Measurements from ENCODE around the gene UTS2B. TPM values are rescaled to one million over a fixed set of nuclear protein-coding genes. Genes with fewer than 3 reads are reported as not detected.

The UTS2B gene
- total and polyA plus RNA-seq, 10 of the 15 experiments (the other 5 are each of a cell fraction or from before 2014, with no cell fraction given), result 0.15 to 0.72 (median 0.44) TPM

DNA sequence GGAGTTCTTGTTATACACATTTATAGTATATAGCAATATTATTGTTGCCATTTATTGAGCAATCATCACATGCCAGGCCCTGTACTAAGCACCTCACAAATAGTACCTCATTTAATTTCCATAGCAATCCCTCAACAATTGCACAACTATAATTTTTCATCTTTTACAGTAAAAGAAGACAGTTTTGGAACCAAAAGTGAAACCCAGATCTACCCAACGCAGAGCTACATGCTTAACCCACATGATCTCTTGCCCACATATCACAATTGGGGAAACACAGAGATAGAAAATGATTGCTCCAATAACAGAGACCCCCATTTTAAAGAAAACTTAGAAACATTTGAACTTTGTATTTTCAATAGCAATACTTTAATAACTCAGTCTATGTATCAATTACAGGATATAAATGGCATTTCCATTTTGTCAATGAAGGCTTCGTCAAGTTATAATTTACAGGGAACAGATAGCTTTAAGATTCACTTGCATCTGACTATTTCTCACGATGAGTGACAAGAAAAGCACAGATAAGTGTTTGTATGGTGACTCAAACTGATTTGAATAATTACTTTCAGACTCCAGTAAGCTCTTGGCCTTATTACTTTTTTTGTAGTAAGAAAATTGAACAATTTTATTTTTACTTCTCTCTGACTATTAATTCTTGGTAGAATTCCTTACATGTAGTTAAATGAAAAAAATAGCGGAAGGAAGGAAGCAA is 39.9 kb downstream of the UTS2B start (continued):
- TF ChIP-seq, protein P1, sequence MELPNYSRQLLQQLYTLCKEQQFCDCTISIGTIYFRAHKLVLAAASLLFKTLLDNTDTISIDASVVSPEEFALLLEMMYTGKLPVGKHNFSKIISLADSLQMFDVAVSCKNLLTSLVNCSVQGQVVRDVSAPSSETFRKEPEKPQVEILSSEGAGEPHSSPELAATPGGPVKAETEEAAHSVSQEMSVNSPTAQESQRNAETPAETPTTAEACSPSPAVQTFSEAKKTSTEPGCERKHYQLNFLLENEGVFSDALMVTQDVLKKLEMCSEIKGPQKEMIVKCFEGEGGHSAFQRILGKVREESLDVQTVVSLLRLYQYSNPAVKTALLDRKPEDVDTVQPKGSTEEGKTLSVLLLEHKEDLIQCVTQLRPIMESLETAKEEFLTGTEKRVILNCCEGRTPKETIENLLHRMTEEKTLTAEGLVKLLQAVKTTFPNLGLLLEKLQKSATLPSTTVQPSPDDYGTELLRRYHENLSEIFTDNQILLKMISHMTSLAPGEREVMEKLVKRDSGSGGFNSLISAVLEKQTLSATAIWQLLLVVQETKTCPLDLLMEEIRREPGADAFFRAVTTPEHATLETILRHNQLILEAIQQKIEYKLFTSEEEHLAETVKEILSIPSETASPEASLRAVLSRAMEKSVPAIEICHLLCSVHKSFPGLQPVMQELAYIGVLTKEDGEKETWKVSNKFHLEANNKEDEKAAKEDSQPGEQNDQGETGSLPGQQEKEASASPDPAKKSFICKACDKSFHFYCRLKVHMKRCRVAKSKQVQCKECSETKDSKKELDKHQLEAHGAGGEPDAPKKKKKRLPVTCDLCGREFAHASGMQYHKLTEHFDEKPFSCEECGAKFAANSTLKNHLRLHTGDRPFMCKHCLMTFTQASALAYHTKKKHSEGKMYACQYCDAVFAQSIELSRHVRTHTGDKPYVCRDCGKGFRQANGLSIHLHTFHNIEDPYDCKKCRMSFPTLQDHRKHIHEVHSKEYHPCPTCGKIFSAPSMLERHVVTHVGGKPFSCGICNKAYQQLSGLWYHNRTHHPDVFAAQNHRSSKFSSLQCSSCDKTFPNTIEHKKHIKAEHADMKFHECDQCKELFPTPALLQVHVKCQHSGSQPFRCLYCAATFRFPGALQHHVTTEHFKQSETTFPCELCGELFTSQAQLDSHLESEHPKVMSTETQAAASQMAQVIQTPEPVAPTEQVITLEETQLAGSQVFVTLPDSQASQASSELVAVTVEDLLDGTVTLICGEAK (IDR thresholded peaks at IDR 0.05; ENCODE audit: borderline replicate concordance), result no peak
- TF ChIP-seq FOXM1 (IDR thresholded peaks at IDR 0.05; ENCODE audit: low read depth, low read length) (no peak), BACH1 (IDR thresholded peaks at IDR 0.05; ENCODE audit: borderline replicate concordance) (no peak), KLF5 (IDR thresholded peaks at IDR 0.05; ENCODE audit: partially characterized antibody) (no peak), POLR2AphosphoS5 (IDR thresholded peaks at IDR 0.05; ENCODE audit: low read length) (no peak), GATAD2B (conservative IDR thresholded peaks at IDR 0.05; ENCODE audit: low read depth) (no peak), POU2F2 (IDR thresholded peaks at IDR 0.05; ENCODE audit: borderline replicate concordance, low read depth, low read length) (no peak), GABPA (IDR thresholded peaks at IDR 0.05; ENCODE audit: low read depth) (no peak), CREB1 (IDR thresholded peaks at IDR 0.05; ENCODE audit: low read depth) (no peak), WRNIP1 (IDR thresholded peaks at IDR 0.05; ENCODE audit: borderline replicate concordance, low read depth, low read length) (no peak), SREBF1 (IDR thresholded peaks at IDR 0.05; ENCODE audit: low read length) (no peak), SIN3A (IDR thresholded peaks at IDR 0.05; ENCODE audit: low read depth, low read length) (no peak), NRF1 (conservative IDR thresholded peaks at IDR 0.05; ENCODE audit: low read depth, low read length) (no peak), CHD4 (IDR thresholded peaks at IDR 0.05) (no peak), ZNF274 (IDR thresholded peaks at IDR 0.05; ENCODE audit: insufficient read depth, insufficient read length) (no peak), ZNF217 (IDR thresholded peaks at IDR 0.05) (0 out of 2 replicates have a peak, but pooled peaks have one; percentile 17), MEF2A (IDR thresholded peaks at IDR 0.05; ENCODE audit: insufficient read depth, low read depth, low read length) (no peak), LARP7 (IDR thresholded peaks at IDR 0.05) (no peak), JUNB (IDR thresholded peaks at IDR 0.05) (peak; percentile 46), BRCA1 (IDR thresholded peaks at IDR 0.05; ENCODE audit: low read depth, low read length) (no peak), CBX5 (IDR thresholded peaks at IDR 0.05; ENCODE audit: low read depth) (no peak), MXI1 (IDR thresholded peaks at IDR 0.05; ENCODE audit: low read depth, low read length) (no peak), SUPT20H (IDR thresholded peaks at IDR 0.05; ENCODE audit: borderline replicate concordance, control insufficient read depth, low read depth, low read length) (no peak), POLR2AphosphoS2 (IDR thresholded peaks at IDR 0.05; ENCODE audit: low read depth, low read length) (no peak), ATF7 (IDR thresholded peaks at IDR 0.05; ENCODE audit: low read depth) (no peak; the same call in 1 of the 2 replicates), JUND (IDR thresholded peaks at IDR 0.05; ENCODE audit: low read depth, low read length) (no peak), SREBF2 (IDR thresholded peaks at IDR 0.05; ENCODE audit: low read length) (no peak), HDAC2 (IDR thresholded peaks at IDR 0.05) (no peak), RBBP5 (conservative IDR thresholded peaks at IDR 0.05) (no peak), POLR2A (IDR thresholded peaks at IDR 0.05; ENCODE audit: low read depth, low read length) (no peak)
- TF ChIP-seq, protein P2, sequence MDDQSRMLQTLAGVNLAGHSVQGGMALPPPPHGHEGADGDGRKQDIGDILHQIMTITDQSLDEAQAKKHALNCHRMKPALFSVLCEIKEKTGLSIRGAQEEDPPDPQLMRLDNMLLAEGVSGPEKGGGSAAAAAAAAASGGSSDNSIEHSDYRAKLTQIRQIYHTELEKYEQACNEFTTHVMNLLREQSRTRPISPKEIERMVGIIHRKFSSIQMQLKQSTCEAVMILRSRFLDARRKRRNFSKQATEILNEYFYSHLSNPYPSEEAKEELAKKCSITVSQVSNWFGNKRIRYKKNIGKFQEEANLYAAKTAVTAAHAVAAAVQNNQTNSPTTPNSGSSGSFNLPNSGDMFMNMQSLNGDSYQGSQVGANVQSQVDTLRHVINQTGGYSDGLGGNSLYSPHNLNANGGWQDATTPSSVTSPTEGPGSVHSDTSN (IDR thresholded peaks at IDR 0.05; ENCODE audit: insufficient replicate concordance, low read depth, low read length), result no peak
